H1 (cell line): ENCODE data around the gene NXPH1. TPM values are rescaled to one million over a fixed set of nuclear protein-coding genes. Genes with fewer than 3 reads are reported as not detected.

Source experiments
- ATF2 ChIP-seq: IDR thresholded peaks from 2 replicates; pipeline ENCODE4 v1.6.1; 2012; ENCODE audit warnings: low read length, inconsistent platforms
- CTCF ChIP-seq, 3 experiments: IDR thresholded peaks; 1 replicate in 2 of 3; 2 replicates in 1 of 3; pipeline versions ENCODE4 v1.5.1 to v1.6.1; 2011; ENCODE audit warnings: low read length in 3 of 3, mild to moderate bottlenecking in 3 of 3, inconsistent platforms in 2 of 3, low read depth in 1 of 3, moderate library complexity in 1 of 3; ENCODE audit not compliant: insufficient read depth in 1 of 3; ENCODE audit errors: control extremely low read depth in 1 of 3
- EP300 ChIP-seq, 2 experiments: IDR thresholded peaks; 1 replicate in 1 of 2; 2 replicates in 1 of 2; pipeline ENCODE4 v1.6.1; 2011 to 2012; ENCODE audit warnings: low read depth in 2 of 2, low read length in 2 of 2, mild to moderate bottlenecking in 2 of 2, borderline replicate concordance in 1 of 2, inconsistent platforms in 1 of 2, moderate library complexity in 1 of 2
- GABPA ChIP-seq: IDR thresholded peaks from 2 replicates; pipeline ENCODE4 v1.6.1; 2011; ENCODE audit warnings: mild to moderate bottlenecking, low read length, moderate library complexity, borderline replicate concordance; ENCODE audit not compliant: insufficient read depth
- SRF ChIP-seq: IDR thresholded peaks from 2 replicates; pipeline ENCODE4 v1.6.1; 2011; ENCODE audit warnings: mild to moderate bottlenecking, low read depth, low read length, moderate library complexity
- ZNF274 ChIP-seq: IDR thresholded peaks from 2 replicates; pipeline ENCODE4 v1.7.0; 2012; ENCODE audit warnings: low read length, borderline replicate concordance; ENCODE audit errors: extremely low read depth
- polyA plus RNA-seq, 7 experiments: library from polyadenylated mRNA; depleted of rRNA in 3 of 7; stranded (reverse) in 5 of 7; unstranded in 2 of 7; fragments of >200 nt in 5 of 7; fragments of 200-250 nt in 2 of 7; gene quantifications; 1 replicate in 5 of 7; 2 replicates in 1 of 7; 4 replicates in 1 of 7; pipeline versions ENCODE4 v1.2.1 to v1.2.3, GENCODE V29; 2011 to 2013; ENCODE audit warnings: missing spikeins in 2 of 7, mixed read lengths in 2 of 7
- total RNA-seq: library from RNA; stranded (reverse); fragmentation: NEBNext Ultra II Directional; extraction: Animal tissue kit (Norgen Biotek cat#: 25700); gene quantifications from 2 replicates; pipeline ENCODE4 v1.2.1, GENCODE V29; 2021

The NXPH1 gene
- total and polyA plus RNA-seq, 2 of the 8 experiments (the other 6 are each of a cell fraction or from before 2014, with no cell fraction given) = 0.14 to 1.0 TPM

GRCh38 chr7:8592167-8592566 lies 158.8 kb downstream of the NXPH1 start (continued):
- no peak for TF ChIP-seq CTCF (IDR thresholded peaks at IDR 0.05; ENCODE audit: control extremely low read depth in 1 of 3, insufficient read depth in 1 of 3, low read depth in 1 of 3, low read length in 3 of 3)
- TF ChIP-seq GABPA = no peak
- TF ChIP-seq ZNF274 = no peak
- TF ChIP-seq ATF2 = no peak
- TF ChIP-seq EP300 (IDR thresholded peaks at IDR 0.05; ENCODE audit: borderline replicate concordance in 1 of 2, low read depth in 2 of 2, low read length in 2 of 2) = no peak
- no peak for TF ChIP-seq SRF
